GDM1 (cell line): ENCODE data around the gene RCAN2.
"Not testable (repeated sequence)": the region's sequence is repeated elsewhere in the genome, so short reads cannot be mapped to it uniquely, and the experiment has no call there.

Experiments
- DNase-seq: peaks from one replicate; lab custom pipeline; 2025; lab: John Stamatoyannopoulos, UW

The RCAN2 gene

GRCh38 chr6:46333481-46333880 lies 157.8 kb downstream of the RCAN2 start:
- DNase-seq = no peak

GRCh38 chr6:46332448-46332847 lies 158.8 kb downstream of the RCAN2 start:
- DNase-seq = not testable (repeated sequence)

DNA sequence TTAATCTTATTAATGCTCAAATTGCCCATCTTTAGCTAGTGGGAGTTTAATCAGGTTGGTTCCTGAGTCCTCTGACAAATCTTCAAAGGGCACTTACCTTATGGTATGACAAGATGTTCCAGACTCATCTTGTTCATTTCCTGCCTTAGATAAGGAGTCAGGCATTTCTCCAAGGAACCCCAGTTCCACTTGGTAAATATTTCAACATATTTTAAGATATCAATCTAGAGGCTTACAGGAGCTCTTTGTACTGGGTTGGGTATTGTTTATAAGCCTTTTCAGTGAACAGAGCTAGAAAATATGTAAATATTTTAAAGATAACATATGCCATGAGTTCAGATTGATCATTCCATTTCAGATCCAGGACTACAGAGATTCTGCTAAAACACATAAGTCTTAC lies 159.8 kb downstream of the RCAN2 start:
- DNase-seq = no peak

GRCh38 chr6:46329568-46329967 lies 161.7 kb downstream of the RCAN2 start:
- no peak for DNase-seq

DNA sequence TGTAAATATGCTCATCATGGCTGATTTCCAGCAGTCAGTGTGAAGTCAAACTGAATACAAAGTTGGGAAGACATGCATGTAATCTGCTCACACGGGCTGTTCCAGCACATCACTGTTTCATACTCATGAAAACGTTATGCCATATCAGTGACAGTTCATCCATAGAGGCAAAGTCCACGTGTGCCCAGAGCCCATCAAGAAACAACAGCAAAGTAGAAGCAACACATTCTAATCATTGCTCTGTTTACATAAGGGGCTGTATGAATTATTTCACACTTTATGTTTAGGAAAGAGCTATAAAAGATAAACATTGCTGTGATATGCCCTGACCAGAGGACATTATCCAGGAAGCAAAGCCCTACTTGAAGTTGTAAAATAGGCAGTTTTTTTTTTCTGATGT lies 163.5 kb downstream of the RCAN2 start:
- no peak for DNase-seq

- DNase-seq = no peak
Measured at GRCh38 chr6:46325561-46326530, 165.4 kb downstream of the RCAN2 start.

DNA sequence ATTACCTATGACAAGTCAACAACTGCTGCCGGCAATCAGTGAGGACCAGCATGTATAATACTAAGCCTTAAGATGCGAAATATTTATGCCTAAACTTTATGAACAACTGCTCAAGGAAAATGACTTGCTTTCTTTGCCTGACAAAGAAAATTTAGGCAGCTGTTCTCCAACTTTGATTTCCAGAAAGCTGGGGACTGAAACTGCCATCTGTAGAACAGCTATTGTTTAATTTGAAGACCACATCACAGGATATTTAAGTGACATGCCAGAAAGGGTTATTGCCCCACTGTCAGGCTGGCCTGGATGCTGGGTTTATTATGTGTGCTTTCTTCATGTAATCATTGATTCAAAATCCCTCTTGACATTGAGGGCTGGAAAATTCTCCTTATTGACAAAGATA lies 166.5 kb downstream of the RCAN2 start:
- no peak for DNase-seq

DNA sequence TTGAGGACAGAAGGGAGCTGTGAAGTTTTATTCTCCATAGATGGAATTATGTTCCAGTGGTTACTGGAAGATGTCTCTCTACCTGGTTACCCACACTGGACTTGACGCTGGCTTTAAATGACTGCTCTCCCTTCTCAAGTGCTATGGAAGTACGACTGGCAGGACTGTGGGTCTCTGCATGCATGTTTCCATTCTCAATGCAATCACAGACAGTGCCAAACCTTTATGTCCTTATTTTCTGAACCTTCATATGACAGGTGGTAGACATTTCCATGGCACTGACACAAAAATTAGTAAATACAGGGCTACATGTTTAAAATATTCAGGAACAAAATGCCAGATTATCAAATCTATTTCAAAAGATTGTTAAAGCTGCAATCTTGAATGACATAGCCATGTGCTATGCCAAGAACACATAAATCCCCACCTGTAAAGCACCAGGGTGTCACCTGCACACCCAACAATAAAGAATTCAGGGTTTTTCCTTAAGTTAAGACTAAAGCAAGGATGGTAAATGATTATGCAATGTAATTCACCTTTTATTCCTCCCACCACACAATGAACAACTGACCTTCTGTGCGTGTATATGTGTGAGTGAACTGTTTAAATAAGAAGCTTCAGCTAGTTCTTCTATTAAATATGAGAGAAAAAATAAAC lies 167.2 kb downstream of the RCAN2 start:
- DNase-seq = no peak

DNA sequence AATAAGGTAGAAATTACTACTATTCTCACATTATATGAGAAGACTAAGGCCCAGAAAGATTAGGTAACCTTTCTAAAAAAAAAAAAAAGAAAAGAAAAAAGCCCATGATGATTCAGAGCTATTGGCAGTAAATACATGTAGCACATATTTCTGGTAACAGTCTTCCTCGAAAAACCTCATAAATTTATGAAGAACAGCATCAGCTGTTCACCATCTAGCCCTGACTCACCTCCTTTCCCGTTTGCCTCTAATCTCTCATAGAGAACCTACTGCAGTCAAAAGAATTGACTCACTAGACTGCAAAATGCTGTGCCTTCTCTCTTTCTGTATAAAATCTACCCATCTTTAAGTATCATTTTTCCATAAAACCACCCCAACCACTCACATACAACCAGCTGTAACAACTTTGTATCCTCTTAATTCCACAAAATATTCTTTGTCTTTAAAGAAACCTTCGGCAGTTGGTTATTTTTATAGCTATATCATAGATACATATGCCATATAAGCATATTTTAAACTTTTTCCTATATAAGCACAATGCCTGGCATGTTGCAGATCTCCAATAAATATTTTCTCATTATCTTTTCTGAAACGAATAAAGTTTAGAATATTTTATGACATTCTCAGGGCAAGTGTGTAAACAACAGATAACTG lies 167.8 kb downstream of the RCAN2 start:
- no peak for DNase-seq

DNA sequence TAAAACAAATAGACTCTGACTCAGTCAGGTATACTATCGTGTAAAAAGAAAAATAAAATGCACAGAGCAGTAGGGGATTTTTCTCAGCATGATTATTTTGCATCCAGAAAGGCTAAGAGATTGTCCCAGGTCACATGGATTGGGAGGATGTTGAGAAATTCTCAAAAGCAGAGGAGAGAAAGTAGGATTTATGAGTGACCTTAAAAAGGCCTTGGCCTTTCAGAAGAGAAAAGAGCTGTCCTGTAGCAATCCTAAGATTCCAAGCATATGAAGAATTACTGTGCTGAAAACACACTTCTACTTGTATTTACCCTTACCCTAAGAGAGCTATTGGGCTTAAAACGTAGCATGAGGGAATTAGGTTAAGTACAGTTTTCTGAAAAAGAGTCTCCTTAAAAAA lies 170.7 kb downstream of the RCAN2 start:
- DNase-seq = no peak

DNA sequence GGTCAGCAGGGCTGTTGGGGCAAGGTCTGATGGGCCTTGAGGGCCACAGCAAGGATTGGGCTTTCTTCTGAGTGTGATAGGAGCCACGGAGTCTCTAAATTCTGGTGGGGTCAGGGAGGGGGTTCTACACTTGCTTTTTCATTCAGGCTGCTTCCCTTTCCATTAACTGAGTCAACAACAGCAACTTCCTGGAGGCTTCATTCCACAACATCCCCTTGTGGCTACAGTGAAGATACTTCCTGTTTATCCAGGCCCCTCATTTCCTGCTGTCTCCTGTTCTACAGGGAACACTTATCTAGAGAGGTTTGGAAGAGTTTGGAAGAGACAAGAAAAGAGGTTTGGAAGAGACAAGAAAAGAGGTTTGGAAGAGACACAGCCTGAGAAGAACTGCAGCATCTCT lies 175.7 kb downstream of the RCAN2 start:
- DNase-seq = no peak

- DNase-seq = no peak
Measured at GRCh38 chr6:46312654-46313053, 178.6 kb downstream of the RCAN2 start.

GRCh38 chr6:46310196-46310595 lies 181.1 kb downstream of the RCAN2 start:
- no peak for DNase-seq

DNA sequence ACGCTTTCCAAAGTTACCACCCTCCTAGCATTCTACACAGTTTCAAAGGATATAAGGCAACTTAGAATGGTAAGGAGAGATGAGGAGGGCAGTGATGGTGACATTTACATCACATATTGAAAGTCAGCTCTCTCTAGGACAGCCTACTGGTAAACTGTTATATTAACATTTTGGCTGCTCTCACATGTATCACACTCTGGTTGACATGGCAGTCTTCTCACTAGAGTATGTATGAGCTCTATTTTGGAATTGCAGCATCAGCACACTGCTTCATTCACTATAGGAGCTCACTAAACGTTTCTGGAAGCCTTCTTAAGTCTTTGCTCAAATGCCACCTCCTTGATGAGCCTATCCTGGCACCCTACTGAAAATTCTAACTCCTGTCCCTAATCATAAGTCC lies 184.8 kb downstream of the RCAN2 start:
- no peak for DNase-seq

GRCh38 chr6:46305833-46306232 lies 185.4 kb downstream of the RCAN2 start:
- DNase-seq = no peak

- DNase-seq = no peak
Measured at GRCh38 chr6:46305236-46305635, 186.0 kb downstream of the RCAN2 start.

DNA sequence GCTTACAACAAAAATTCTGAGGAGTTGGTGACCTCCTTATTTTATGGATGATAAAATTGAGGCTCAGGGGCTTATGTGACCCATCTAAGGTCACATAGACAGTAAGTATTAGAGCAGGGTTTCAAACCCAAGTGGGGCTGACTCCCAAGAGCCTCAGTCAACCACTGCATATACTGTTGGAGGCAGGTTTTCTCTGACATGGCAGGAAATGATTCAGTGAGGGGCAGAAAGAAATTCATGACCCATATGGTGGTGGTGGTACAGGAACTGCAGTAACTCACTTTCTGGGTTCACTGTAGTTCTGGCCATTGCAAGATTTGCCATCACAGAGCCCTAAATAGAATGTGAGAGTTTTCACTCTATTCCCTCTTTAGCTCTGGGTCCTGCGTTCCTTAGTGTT lies 188.4 kb downstream of the RCAN2 start:
- DNase-seq = no peak

GRCh38 chr6:46302176-46302575 lies 189.1 kb downstream of the RCAN2 start:
- no peak for DNase-seq

DNA sequence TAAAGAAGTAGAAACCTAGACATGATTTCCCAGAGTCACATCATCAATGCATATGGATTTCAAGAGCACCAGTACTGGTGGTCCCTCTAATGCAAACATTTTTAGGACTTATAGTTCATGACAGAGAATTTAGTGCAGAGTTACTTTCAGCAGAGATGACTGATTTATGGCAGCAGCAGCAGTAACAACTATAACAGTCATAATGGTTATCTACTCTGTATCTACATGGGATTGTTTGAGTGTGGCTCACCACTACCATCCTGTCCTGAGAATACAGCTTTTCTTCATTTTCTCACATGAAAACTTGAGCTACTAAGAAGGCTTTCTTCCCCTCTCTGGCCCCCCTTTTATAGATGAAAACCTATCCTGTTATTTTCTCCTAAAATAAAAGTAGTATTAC lies 192.0 kb downstream of the RCAN2 start:
- DNase-seq = no peak

DNA sequence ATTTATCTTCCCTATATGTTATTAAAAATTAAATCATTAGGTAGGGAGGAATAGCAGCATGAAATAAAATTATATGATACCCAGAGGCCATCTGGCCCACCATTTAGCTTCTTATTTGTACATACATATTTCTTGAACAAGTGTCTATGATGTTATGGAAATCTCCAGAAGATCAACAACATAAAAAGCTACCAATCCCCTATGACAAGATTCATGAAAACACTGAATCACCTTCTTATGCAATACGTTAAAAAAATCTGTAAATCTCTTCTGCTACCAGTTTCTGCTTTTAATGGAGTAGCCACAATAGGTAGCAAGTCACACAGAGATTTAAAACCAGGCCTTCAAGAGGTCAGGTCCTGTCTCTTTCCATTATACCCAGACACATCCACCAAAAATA lies 194.7 kb downstream of the RCAN2 start:
- no peak for DNase-seq

DNA sequence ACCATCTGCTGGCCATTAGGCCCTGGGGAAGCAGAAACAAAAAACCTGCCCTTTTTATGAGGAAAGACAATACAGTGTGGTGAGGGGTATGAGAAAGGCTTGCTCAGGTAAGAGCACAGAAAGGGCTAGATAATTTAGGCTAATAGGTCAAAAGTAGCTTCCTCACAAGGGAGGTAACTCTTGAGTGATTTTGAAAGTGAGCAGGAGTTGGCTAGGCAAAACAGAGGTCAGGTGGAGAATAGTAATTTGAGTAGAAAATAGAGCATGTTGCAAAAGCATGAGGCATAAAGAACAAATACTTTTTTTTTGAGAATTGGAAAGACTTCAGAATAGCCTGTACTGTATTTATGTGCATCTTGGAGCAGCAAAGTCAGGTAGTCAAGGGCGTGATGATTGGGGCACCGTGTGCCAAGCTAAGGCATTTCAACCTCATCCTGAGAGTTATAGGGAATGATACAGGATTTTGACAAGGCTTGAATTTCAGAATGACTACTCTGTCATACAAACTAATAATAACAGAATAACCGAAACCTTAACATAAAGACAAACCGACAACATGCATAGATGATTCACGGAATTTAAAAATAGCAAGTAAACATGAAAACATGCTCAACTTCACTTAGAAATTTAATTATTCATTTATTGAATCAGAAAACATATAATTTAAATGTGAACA lies 197.5 kb downstream of the RCAN2 start:
- DNase-seq = no peak

DNA sequence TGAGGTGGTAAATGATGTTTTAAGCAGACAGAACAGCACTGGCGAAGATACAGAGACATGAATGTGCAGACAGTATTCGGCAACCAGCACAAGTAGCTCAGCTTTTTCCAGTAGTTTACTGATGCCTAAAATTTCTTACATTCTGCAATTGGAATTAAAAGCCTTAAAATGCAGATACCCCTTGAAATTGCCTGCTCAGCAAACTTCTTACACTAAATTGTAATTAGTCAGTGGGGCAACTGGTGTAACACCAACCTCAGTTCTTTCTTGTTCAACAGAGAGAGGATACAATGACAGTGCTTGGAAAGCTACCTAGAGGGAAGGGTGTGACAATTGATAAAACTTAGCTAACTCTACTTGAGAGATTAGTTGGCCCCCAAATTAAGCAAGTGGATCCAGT lies 199.4 kb downstream of the RCAN2 start:
- DNase-seq = no peak
